Hypothalamus (tissue), 51 donors: ENCODE results near the gene LCE4A.
"Not testable (repeated sequence)": the region's sequence is repeated elsewhere in the genome, so short reads cannot be mapped to it uniquely, and the experiment has no call there.

Source experiments
- DNase-seq, 51 donors: peaks; one replicate each; lab custom pipeline; 2025; lab: John Stamatoyannopoulos, UW

Gene LCE4A, protein sequence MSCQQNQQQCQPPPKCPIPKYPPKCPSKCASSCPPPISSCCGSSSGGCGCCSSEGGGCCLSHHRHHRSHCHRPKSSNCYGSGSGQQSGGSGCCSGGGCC

GRCh38 chr1:152707860-152708259 lies at the start of gene LCE4A:
LCE4A (plus strand) TSS chr1:152708160; CDS start chr1:152709076, 916 bp downstream.
- DNase-seq, result no peak

DNA sequence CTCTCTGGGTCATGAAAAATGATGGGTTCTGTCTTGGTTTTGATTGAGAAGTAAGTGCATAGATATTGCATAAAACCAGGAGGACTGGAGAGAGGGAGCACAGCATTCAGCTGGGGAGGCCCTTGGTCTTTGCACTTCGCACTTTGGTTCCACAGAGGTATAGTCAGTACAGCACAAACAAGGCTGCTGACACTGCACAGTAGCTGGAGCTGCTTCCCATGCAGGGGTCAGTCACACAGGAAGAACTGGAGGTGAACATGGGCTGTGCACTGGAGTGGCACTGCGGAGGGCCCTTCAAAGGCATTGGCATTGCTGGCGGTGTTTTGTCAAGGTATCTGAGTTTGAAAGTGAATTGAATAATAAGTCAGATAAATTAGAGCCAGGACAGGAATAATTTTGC lies 49.3 kb upstream of the LCE4A start:
- DNase-seq, result no peak

- DNase-seq, result no peak
Observed at GRCh38 chr1:152663098-152663497, 44.9 kb upstream of the LCE4A start, which contains the start of gene LCE2D. LCE2D (plus strand) TSS chr1:152663380; CDS start chr1:152664106, 726 bp downstream.

DNA sequence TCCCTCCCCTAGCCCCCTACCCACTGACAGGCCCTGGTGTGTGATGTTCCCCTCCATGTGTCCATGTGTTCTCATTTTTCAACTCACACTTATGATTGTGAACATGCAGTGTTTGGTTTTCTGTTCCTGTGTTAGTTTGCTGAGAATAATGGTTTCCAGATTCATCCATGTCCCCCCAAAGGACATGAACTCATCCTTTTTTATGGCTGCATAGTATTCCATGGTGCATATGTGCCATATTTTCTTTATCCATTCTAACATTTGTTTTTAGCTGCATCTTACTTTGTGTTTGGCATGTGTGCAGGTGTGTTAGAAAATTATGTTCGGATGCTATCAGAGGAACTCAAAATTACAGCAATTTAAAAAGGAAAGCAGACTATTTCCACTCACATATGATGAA lies 41.8 kb upstream of the LCE4A start:
- DNase-seq, result not testable (repeated sequence)

GRCh38 chr1:152667648-152668047 lies 40.3 kb upstream of the LCE4A start:
- DNase-seq, result no peak

DNA sequence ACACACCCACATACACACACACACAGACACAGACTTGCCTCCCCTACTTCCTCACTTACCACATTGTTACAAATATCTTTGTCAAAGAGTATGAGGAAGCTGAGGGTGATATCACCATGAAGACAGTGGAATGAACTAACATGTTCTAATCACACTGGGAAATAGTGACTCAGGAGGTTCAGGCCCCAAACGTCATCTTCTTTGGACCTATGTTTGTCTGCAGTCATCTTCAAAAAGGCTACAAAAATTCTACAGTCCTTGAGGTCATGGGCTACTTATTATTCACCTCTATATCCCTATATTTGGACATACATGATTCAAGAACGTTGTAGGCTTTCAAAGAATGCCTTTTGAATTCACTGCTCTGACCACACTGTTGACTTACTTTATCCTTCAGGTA lies 34.9 kb upstream of the LCE4A start:
- no peak for DNase-seq

DNA sequence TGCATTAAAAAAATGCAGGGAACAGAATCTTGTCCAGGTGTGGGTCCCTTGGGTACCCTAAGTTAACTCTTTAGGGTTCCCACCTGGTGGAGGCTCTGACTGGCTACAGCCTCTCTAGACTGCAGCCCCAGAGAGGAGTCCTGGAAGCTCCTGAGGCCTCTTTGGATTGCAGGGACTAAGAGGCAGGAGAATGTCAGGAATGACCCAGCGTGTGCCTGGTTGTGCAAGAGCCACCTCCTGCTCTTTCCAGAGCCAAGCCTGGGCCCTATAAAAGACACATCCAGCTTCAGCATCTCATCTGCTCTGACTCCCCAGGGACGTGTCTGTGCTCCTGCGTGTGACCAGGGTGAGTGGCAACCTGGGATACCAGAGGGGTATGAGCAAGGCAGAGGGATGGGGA lies 33.0 kb upstream of the LCE4A start, which contains the start of gene LCE2C:
Gene LCE2C (plus strand): TSS at position 297 of the 400 bp plus-strand sequence. CDS start 737 bp downstream, outside the sequence.
- not testable (repeated sequence) for DNase-seq

- DNase-seq, result no peak
Observed at GRCh38 chr1:152679459-152679858, 28.5 kb upstream of the LCE4A start.

DNA sequence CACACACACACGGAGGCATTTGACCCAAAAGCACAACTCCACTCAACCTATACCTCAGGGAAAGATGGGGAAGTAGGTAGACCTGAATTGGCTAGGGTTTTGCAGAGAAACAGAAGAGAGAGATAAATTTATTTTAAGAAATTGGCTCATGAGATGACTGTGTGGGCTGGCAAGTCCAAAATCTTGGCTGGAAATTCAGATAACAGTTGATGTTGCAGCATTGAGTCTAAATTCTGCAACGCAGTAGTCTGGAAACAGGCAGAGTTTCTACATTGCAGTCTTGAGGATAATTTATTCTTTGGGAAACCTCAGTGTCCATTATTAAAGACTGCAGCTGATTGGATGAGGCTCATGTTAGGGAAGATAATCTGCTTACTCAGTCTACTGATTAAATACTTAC lies 26.3 kb upstream of the LCE4A start:
- DNase-seq, result no peak

- DNase-seq, result no peak
Observed at GRCh38 chr1:152683846-152684245, 24.1 kb upstream of the LCE4A start.

DNA sequence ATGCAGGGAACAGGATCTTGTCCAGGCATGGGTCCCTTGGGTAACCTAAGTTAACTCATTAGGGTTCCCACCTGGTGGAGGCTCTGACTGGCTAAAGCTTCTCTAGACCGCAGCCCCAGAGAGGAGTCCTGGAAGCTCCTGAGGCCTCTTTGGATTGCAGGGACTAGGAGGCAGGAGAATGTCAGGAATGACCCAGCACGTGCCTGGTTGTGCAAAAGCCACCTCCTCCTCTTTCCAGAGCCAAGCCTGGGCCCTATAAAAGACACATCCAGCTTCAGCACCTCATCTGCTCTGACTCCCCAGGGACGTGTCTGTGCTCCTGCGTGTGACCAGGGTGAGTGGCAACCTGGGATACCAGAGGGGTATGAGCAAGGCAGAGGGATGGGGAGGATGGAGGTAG lies 22.1 kb upstream of the LCE4A start, which contains the start of gene LCE2B:
Gene LCE2B (plus strand): TSS at position 301 of the 400 bp plus-strand sequence. CDS start 721 bp downstream, outside the sequence.
- not testable (repeated sequence) for DNase-seq

DNA sequence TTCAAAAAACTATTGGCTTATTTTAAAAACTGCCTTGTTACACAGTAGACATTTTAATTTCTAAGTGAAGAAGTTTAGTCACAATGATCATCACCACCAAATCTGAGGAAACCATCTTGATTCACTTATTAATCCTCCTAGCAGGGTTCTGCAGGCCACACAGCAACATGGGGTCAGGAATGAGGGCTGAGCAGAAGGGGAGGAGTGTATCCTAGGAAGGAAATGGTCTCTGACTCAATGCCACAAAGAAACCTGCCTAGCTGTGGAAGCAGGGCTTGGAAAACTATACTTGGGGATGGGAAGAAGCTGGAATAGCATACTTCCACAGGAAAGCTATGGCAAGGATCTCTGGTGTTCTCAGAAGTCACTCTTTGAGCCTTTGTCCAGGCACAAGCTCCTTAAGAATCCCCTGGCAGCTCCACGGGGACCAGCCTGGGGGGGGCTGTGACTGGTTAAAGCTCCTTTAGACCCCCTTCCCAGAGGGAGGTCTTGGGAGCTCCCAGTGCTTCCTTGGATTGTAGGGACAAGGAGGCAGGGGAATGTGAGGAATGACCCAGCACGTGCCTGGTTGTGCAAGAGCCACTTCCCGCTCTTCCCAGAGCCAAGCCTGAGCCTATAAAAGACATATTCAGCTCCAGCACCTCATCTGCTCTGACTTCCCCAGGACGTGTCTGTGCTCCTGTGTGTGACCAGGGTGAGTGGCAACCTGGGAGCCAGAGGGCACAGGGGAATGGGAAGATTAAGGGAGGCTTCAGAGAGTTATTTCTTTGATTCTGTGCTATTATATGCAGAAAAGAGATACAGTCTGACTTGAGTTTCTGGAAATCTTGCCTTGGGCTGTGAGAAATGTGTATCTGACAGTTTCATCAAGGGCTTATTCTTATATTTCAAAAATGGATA lies 10.0 kb upstream of the LCE4A start, which contains the start of gene LCE2A:
Gene LCE2A (plus strand): TSS at position 645 of the 900 bp plus-strand sequence. CDS start 557 bp downstream, outside the sequence.
- no peak for DNase-seq

DNA sequence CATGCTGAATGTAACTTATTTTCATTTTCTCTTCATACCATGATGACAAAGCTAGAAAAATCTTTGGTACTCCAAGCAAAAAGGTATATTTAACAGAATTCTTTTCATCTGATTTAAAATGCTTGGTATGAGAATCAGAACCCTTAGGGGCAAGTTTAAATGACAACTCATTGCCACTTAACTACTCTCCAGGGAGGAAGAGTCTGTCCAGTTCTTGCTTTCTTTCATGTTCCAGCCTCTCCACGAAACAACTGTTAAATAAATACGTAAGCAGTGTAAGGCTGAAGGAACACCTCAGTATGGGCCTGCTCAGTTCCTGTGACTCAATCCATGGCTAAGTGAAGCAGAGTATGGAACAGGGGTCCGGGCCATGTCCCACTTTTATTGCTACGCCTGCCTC lies 8.2 kb upstream of the LCE4A start:
- no peak for DNase-seq

GRCh38 chr1:152718238-152718637 lies 10.3 kb downstream of the LCE4A start:
- no peak for DNase-seq

DNA sequence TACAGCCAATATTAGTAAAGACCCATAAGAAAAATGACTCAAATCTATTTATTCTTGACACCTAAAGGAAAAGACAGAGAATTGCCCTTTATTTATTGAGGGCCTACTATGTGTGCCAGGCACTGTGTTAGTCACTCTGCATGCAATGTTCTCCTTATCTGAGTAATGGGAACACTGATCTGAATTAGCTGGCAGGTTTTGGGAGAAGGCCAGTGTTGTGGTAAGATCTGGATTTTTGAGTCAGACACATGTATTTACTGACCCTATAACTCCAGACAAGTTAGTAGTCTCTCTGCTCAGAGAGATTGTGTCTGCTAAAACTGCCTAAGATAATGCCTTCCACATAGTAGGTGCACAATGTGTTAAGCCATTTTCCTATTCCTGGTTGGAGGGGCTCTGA lies 17.3 kb downstream of the LCE4A start:
- no peak for DNase-seq

DNA sequence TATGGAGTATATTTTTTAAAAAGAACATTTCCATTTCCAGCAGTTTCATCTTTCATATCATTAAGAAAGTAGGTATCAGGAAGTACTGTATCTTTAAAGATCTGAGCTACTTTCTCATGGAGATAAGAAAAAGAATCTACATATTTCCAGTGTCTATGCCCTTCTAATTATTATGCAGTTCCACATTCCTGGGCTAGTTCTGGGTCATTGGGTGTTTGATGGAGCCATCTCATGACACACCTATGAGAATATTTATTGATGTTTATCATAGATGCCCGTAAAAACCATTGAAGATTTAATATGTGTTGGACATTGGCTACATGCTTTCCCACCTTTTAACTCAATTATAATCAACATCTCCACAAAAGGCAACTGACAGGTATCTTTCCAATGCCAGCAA lies 21.0 kb downstream of the LCE4A start:
- no peak for DNase-seq

DNA sequence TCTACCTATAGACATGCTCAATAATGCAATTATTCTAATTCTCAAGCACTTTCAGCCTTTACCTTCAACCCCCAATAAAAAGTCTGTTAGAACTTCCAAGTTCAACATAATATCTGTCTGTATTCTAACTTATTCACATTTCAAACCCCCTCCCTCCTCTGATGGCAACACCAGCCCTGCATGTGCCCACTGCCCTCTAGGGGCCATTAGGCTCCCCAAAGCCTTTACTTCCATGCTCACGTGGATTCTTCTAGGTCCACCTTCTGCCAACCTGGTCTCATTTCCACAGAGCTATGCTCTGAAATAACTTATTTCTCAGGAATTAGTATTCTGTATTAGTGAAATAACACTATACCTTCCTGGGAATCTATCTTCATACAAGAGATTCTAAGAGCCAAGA lies 27.7 kb downstream of the LCE4A start:
- DNase-seq, result no peak

DNA sequence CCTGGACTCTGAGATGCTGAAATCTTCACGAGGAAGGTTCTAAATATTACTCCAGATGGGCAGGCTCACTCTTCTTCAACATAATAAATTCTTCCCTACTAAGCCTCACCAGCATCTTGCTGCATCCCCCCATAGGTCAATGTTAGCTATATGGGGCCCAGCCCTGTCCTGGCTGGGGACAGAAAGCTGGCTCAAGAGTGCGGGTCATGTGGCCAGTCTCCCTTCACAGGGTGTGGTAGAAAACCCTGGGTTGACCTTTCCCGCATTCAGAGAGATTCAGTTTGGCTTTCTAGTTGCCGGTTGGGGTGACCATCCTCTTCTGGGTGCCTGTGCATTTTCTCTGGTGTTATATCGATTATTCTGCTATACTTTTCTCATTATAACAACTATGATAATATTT lies 30.0 kb downstream of the LCE4A start:
- DNase-seq, result no peak

DNA sequence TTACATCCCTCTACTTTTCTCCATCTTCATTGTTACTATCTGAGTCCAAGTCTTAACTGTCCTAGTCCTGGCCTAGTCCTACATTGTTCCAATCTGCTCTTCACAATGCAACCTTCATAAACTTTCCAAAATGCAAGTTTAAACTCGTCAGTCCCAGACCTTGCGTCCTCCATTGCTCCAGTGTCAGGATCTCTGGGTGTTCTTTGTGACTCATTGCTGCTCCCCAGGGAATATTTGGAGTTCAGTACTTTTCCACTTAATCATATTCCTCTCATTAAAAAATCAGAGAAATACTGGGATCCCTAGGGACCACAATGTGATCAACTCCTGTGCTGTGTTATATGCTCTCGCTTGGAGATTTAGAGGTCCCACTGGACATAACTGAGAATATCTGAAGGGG lies 31.9 kb downstream of the LCE4A start:
- no peak for DNase-seq

DNA sequence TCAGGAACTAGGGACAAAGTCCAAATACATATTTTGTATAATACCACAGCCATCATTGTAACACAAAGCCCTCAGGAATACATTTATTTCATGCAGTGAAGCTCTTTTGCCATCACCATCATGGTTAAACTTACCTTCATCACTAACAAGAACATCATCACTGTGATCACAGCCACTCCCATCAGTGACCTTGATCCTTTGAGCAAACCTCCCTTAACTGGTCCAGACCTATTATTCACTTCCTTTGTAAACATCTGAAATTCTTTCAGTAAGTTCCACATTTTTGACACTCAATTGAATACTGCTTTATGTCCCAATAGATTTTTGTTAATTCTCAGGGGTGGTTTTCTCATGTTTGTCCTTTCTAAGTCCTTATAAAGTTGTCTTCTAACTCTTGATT lies 33.7 kb downstream of the LCE4A start:
- DNase-seq, result no peak

DNA sequence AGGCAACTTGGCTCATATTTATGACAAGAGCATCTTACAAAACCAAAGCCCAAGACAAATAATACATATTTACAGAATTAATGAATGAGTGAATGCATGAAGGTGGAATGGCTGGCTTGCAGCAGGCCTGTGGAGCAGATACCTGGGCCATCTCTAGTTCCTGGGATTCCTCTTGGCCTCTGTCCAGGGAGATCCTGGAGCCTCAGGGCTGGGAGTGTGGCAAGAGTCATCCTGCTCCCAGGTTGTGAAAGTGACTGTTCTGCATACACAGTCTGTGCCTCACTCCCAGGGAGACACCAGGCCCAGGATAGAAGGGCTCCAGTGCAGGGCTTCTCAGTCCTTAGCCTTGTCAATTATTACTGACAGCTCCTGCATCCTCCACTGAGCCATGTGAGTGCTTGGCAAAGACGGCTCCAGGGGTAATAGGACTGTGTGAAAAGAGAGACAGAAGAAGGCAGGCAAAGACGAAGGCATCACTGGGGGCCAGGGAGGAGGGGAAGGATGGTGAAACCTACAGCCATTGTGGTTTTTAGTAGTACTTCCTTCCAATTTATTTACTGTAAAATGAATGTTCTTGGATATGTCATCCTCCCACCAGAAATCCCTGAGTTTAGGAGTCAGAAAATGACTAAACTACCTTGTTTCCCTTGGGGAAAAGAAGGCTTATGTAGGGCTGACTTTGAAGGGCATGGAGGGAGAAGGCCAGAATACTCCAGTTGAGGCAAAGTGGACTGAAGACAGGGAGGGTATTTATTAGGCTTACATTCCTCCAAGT lies 35.6 kb downstream of the LCE4A start:
- no peak for DNase-seq
